Trophoblast cell (in vitro differentiated cells and primary cell): Measurements from ENCODE around the gene SFRP5.
A peak's percentile ranks its signal among the peaks of the same experiment; 100 is the strongest.

Experiments
- DNase-seq, 2 donors: peaks; one replicate each; pipeline ENCODE4 v3.0.0-alpha.2; 2016
- H2AFZ ChIP-seq: 2 replicates; pipeline ENCODE4 v1.6.1; 2013; ENCODE audit warnings: low read length, moderate library complexity, mild to moderate bottlenecking; ENCODE audit not compliant: insufficient read depth, poor library complexity
- H2AK5ac ChIP-seq: 2 replicates; pipeline ENCODE4 v1.6.1; 2013; ENCODE audit warnings: mild to moderate bottlenecking, low read length
- H2BK120ac ChIP-seq: 2 replicates; pipeline ENCODE4 v1.6.1; 2013; ENCODE audit warnings: low read length, mild to moderate bottlenecking, moderate library complexity; ENCODE audit not compliant: insufficient read depth, poor library complexity
- H2BK12ac ChIP-seq: 2 replicates; pipeline ENCODE4 v1.6.1; 2013; ENCODE audit warnings: mild to moderate bottlenecking, low read length, moderate library complexity
- H2BK5ac ChIP-seq: 2 replicates; pipeline ENCODE4 v1.6.1; 2013; ENCODE audit warnings: low read length, low read depth, moderate library complexity, mild to moderate bottlenecking; ENCODE audit not compliant: poor library complexity
- H3K14ac ChIP-seq: 2 replicates; pipeline ENCODE4 v1.6.1; 2013; ENCODE audit warnings: mild to moderate bottlenecking, low read length
- H3K18ac ChIP-seq: 2 replicates; pipeline ENCODE4 v1.6.1; 2013; ENCODE audit warnings: mild to moderate bottlenecking, low read length
- H3K23ac ChIP-seq: 2 replicates; pipeline ENCODE4 v1.6.1; 2013; ENCODE audit warnings: low read length
- H3K27ac ChIP-seq: 2 replicates; pipeline ENCODE4 v1.5.1; 2013; ENCODE audit warnings: low read depth, mild to moderate bottlenecking, inconsistent platforms, low read length, moderate library complexity
- H3K27me3 ChIP-seq: 2 replicates; pipeline ENCODE4 v1.6.1; 2013; ENCODE audit warnings: inconsistent platforms, mild to moderate bottlenecking, low read length, moderate library complexity; ENCODE audit not compliant: insufficient read depth
- H3K36me3 ChIP-seq, 2 experiments: 1 replicate in 1 of 2; 2 replicates in 1 of 2; pipeline ENCODE4 v1.6.1; 2013; ENCODE audit warnings: low read length in 2 of 2, mild to moderate bottlenecking in 2 of 2, moderate library complexity in 1 of 2; ENCODE audit not compliant: insufficient read depth in 2 of 2, control insufficient read depth in 1 of 2
- H3K4ac ChIP-seq: 2 replicates; pipeline ENCODE4 v1.6.1; 2013; ENCODE audit warnings: low read depth, mild to moderate bottlenecking, low read length, moderate library complexity
- H3K4me1 ChIP-seq, 2 experiments: 1 replicate in 1 of 2; 2 replicates in 1 of 2; pipeline ENCODE4 v1.6.1; 2013; ENCODE audit warnings: low read length in 2 of 2, mild to moderate bottlenecking in 2 of 2, moderate library complexity in 1 of 2; ENCODE audit not compliant: insufficient read depth in 2 of 2, control insufficient read depth in 1 of 2
- H3K4me2 ChIP-seq: 2 replicates; pipeline ENCODE4 v1.6.1; 2013; ENCODE audit warnings: inconsistent platforms, mild to moderate bottlenecking, low read length, moderate library complexity
- H3K4me3 ChIP-seq: 2 replicates; pipeline ENCODE4 v1.5.1; 2013; ENCODE audit warnings: mild to moderate bottlenecking, low read depth, low read length, inconsistent platforms
- H3K79me1 ChIP-seq: one replicate; pipeline ENCODE4 v1.6.1; 2013; ENCODE audit warnings: low read length
- H3K79me2 ChIP-seq: 2 replicates; pipeline ENCODE4 v1.6.1; 2013; ENCODE audit warnings: low read length, mild to moderate bottlenecking; ENCODE audit not compliant: control insufficient read depth, insufficient read depth, poor library complexity
- H3K9ac ChIP-seq: 2 replicates; pipeline ENCODE4 v1.6.1; 2013; ENCODE audit warnings: mild to moderate bottlenecking, low read length
- H3K9me3 ChIP-seq: 2 replicates; pipeline ENCODE4 v1.6.1; 2013; ENCODE audit warnings: low read depth, mild to moderate bottlenecking, control low read depth, inconsistent platforms, low read length; ENCODE audit not compliant: insufficient read depth
- H4K12ac ChIP-seq: 2 replicates; pipeline ENCODE4 v1.6.1; 2013; ENCODE audit warnings: low read depth, mild to moderate bottlenecking, low read length, moderate library complexity
- H4K8ac ChIP-seq: 2 replicates; pipeline ENCODE4 v1.6.1; 2013; ENCODE audit warnings: low read depth, mild to moderate bottlenecking, low read length, moderate library complexity
- H4K91ac ChIP-seq: one replicate; pipeline ENCODE4 v1.6.1; 2013; ENCODE audit warnings: low read depth, mild to moderate bottlenecking, low read length, moderate library complexity
- WGBS: extraction: QIAGEN DNeasy Blood & Tissue Kit; methylation state at CpG from one replicate; pipeline ENCODE4 v1.1.7; 2013; ENCODE audit warnings: missing lambda C conversion rate; ENCODE audit not compliant: insufficient read length, insufficient coverage; ENCODE audit errors: extremely low coverage; 5-methylcytosine and 5-hydroxymethylcytosine counted together

The SFRP5 gene

DNA sequence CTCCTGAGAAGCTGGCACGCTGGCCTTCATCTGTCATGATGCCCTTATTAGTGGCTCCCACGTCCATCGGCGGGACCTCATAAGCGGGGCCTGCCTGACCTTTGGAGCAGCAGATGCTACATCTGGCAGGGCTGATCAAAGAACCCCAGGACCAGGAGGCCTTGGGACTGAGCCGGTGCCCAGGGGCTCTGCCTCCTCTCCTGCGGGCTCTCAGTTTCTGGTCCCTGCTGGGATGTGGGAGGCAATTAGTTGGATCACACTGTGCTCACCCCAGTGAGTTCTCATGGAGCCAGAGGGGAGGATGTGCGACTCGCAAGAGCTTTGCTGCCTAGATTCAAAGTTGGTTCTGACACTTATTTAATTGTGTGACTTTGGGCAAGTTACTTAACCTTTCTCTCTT lies 28.7 kb upstream of the SFRP5 start:
- H4K91ac ChIP-seq, result no peak overlapping the region
- H3K27ac ChIP-seq, result no peak overlapping the region
- H3K9me3 ChIP-seq, result peaks cover 4% of the 10 kb centered on the region
- no peaks in the 10 kb centered on the region for H3K4me1 ChIP-seq
- no peak overlapping the region for H2AFZ ChIP-seq
- H3K4ac ChIP-seq, result no peak overlapping the region
- no peak overlapping the region for H3K14ac ChIP-seq
- H3K79me2 ChIP-seq, result no peaks in the 10 kb centered on the region
- H2BK12ac ChIP-seq, result no peak overlapping the region
- H2BK5ac ChIP-seq, result no peak overlapping the region
- no peak overlapping the region for H3K4me3 ChIP-seq
- H4K8ac ChIP-seq, result no peak overlapping the region
- no peak overlapping the region for H4K12ac ChIP-seq
- no peaks in the 10 kb centered on the region for H3K36me3 ChIP-seq
- WGBS, result no CpG with 5 or more reads among the region's 9 CpGs
- H3K79me1 ChIP-seq, result no peaks in the 10 kb centered on the region
- no peaks in the 10 kb centered on the region for H3K27me3 ChIP-seq
- no peak overlapping the region for H3K23ac ChIP-seq
- no peak overlapping the region for H3K18ac ChIP-seq
- no peak overlapping the region for H3K4me2 ChIP-seq
- H2BK120ac ChIP-seq, result no peak overlapping the region
- H3K9ac ChIP-seq, result no peak overlapping the region
- H2AK5ac ChIP-seq, result no peak overlapping the region
- DNase-seq, result no peak

DNA sequence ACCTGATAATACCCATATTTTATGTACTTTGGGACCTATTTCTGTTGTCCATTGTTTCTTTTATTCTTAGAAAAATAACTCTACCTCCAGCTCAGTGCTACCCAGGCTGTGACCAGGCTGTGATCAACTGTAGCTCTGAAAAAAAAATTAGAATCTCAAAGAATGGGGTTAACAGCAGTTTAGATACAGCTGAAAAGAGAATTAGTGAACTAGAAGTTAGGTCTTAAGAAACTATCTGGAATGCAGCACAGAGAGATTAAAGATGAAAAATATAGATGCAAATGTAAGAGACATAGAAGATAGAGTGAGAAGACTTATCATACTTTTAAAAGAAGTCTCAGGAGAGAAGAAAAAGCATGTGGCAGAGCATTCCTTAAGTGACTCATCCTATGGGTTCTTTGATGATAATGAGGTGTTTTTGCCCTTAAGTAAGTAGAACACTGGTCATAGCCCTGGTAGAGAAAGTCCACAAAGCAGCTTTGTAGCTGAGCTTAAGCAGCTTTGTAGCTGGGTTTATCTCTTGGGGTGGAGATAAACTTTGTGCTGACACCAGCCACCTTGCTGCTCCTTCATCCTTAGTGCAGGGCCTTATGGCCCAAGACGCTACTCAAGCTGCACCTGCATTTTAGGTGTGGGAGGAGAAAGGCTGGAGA lies 27.3 kb upstream of the SFRP5 start:
- no CpG with 5 or more reads among the region's 1 CpG for WGBS
- no peak overlapping the region for H3K14ac ChIP-seq

DNA sequence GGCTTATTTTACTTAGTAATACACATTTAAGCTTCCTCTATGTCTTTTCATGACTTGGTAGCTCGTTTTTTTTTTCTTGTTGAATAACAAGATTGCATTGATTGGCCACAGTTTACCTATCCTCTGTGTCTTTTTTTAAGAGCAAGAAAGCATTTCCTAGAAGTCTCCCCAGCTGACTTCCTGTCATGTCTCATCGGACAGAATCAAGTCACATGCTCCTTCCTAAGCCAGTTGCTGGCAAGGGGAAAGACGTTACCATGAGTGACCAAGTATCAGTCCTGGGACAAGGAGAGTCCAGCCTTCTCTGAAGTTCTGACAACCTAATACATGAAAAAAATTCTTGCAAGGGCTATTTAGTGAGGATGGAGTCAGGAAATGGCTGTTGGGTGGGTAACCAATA lies 24.9 kb upstream of the SFRP5 start:
- no peak overlapping the region for H2BK120ac ChIP-seq
- no peak overlapping the region for H3K18ac ChIP-seq
- H2BK12ac ChIP-seq, result no peak overlapping the region
- no CpG with 5 or more reads among the region's 3 CpGs for WGBS
- no peak for DNase-seq
- no peaks in the 10 kb centered on the region for H3K79me1 ChIP-seq
- H3K27me3 ChIP-seq, result no peaks in the 10 kb centered on the region
- no peak overlapping the region for H3K4me3 ChIP-seq
- H4K91ac ChIP-seq, result no peak overlapping the region
- H3K9ac ChIP-seq, result no peak overlapping the region
- no peak overlapping the region for H4K12ac ChIP-seq
- H3K36me3 ChIP-seq, result no peaks in the 10 kb centered on the region
- H3K4me1 ChIP-seq, result no peaks in the 10 kb centered on the region
- peaks cover 4% of the 10 kb centered on the region for H3K9me3 ChIP-seq
- no peak overlapping the region for H3K27ac ChIP-seq
- H4K8ac ChIP-seq, result no peak overlapping the region
- H3K4me2 ChIP-seq, result no peak overlapping the region
- no peak overlapping the region for H2AFZ ChIP-seq
- no peak overlapping the region for H3K23ac ChIP-seq
- no peak overlapping the region for H3K14ac ChIP-seq
- H2BK5ac ChIP-seq, result no peak overlapping the region
- H3K4ac ChIP-seq, result no peak overlapping the region
- no peaks in the 10 kb centered on the region for H3K79me2 ChIP-seq
- H2AK5ac ChIP-seq, result no peak overlapping the region

More for the DNA sequence above, 27.3 kb upstream of the SFRP5 start:
- Histone ChIP-seq H3K4me2 (no peak overlapping the region), H3K27ac (no peak overlapping the region), H3K9me3 (peaks cover 4% of the 10 kb centered on the region), H3K79me1 (no peaks in the 10 kb centered on the region), H3K23ac (no peak overlapping the region), H3K4me1 (no peaks in the 10 kb centered on the region), H3K79me2 (no peaks in the 10 kb centered on the region), H2AK5ac (no peak overlapping the region), H4K12ac (no peak overlapping the region), H4K91ac (no peak overlapping the region), H4K8ac (no peak overlapping the region), H3K27me3 (no peaks in the 10 kb centered on the region), H2BK120ac (no peak overlapping the region), H3K4me3 (no peak overlapping the region), H3K4ac (no peak overlapping the region), H2BK5ac (no peak overlapping the region), H2AFZ (no peak overlapping the region), H2BK12ac (no peak overlapping the region), H3K18ac (no peak overlapping the region), H3K9ac (peak overlapping the region; percentile 11), H3K36me3 (no peaks in the 10 kb centered on the region)
- peak in 1 of 2 donors; percentile 9 for DNase-seq

DNA sequence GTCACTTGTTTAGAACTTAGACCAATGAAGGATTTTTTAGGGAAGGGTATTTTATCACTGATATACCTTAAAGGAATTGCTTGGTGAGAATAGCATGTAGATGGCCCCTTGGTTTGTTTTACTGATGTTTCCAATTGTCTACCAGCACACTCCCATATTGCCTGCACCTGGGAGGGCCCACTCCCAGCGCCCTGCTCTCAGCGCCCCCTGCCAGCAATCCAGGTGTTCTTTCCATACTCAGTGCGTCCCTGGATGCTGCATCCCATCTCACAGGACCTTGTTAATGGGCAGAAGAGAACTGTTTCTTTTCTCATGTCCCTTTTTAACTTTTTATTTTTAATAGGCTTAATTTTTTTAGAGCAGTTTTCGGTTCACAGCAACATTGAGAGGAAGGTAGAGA lies 24.1 kb upstream of the SFRP5 start:
- H3K4me1 ChIP-seq, result no peaks in the 10 kb centered on the region
- H3K4me2 ChIP-seq, result no peak overlapping the region
- no peak overlapping the region for H3K23ac ChIP-seq
- no peaks in the 10 kb centered on the region for H3K79me2 ChIP-seq
- no peaks in the 10 kb centered on the region for H3K36me3 ChIP-seq
- H2BK120ac ChIP-seq, result no peak overlapping the region
- no peak overlapping the region for H3K4me3 ChIP-seq
- no peak overlapping the region for H3K4ac ChIP-seq
- WGBS, result no CpG with 5 or more reads among the region's 4 CpGs
- H4K12ac ChIP-seq, result no peak overlapping the region
- H3K9ac ChIP-seq, result no peak overlapping the region
- DNase-seq, result no peak
- H2BK12ac ChIP-seq, result no peak overlapping the region
- no peak overlapping the region for H2AFZ ChIP-seq
- no peak overlapping the region for H3K18ac ChIP-seq
- no peaks in the 10 kb centered on the region for H3K27me3 ChIP-seq
- no peak overlapping the region for H2BK5ac ChIP-seq
- H4K8ac ChIP-seq, result no peak overlapping the region
- H3K27ac ChIP-seq, result no peak overlapping the region
- peaks cover 4% of the 10 kb centered on the region for H3K9me3 ChIP-seq
- no peak overlapping the region for H2AK5ac ChIP-seq
- H4K91ac ChIP-seq, result no peak overlapping the region
- no peak overlapping the region for H3K14ac ChIP-seq
- H3K79me1 ChIP-seq, result no peaks in the 10 kb centered on the region
